Mammary epithelial cell (primary cell): ENCODE measurements around the gene VIM.

Experiments
- CTCF ChIP-seq, 2 donors: IDR thresholded peaks in 1 of 2; conservative IDR thresholded peaks in 1 of 2; 2 replicates each; pipeline ENCODE4 v1.5.1; 2011 to 2012; ENCODE audit warnings: inconsistent platforms in 2 of 2, low read length in 2 of 2, mild to moderate bottlenecking in 2 of 2, control low read depth in 1 of 2, low read depth in 1 of 2; ENCODE audit not compliant: insufficient read depth in 1 of 2; ENCODE audit errors: extremely low read depth in 1 of 2
- EZH2 ChIP-seq: IDR thresholded peaks from 2 replicates; pipeline ENCODE4 v1.6.1; 2012; ENCODE audit warnings: low read length, inconsistent platforms, borderline replicate concordance

GRCh38 chr10:17282311-17282710 is 54.3 kb downstream of the VIM start:
- no peak for TF ChIP-seq CTCF (conservative IDR thresholded peaks at IDR 0.05 in 1 of 2, IDR thresholded peaks at IDR 0.05 in 1 of 2; ENCODE audit: extremely low read depth in 1 of 2, insufficient read depth in 1 of 2, low read depth in 1 of 2, low read length in 2 of 2)
- TF ChIP-seq EZH2, result no peak
